22Rv1 (cell line): ENCODE results near the gene ZAR1L.
A peak's percentile ranks its signal among the peaks of the same experiment; 100 is the strongest.

Experiments used
- H3K27ac ChIP-seq: fragments of 450-650 bp; 2 replicates; pipeline ENCODE4 v1.5.1; 2017
- CTCF ChIP-seq: fragments of 450-650 bp; IDR thresholded peaks from 2 replicates; pipeline ENCODE4 v1.5.1; 2017; ENCODE audit warnings: mild to moderate bottlenecking
- ZFX ChIP-seq: fragments of 450-650 bp; IDR thresholded peaks from 2 replicates; pipeline ENCODE4 v1.6.1; 2017; ENCODE audit warnings: antibody characterized with exemption, borderline replicate concordance

Gene ZAR1L

GRCh38 chr13:32255724-32256109, 59.4 kb downstream of the ZAR1L start:
- peak overlapping the region; percentile 82 for H3K27ac ChIP-seq
- TF ChIP-seq ZFX: no peak
- TF ChIP-seq CTCF: no peak

- no peak for TF ChIP-seq ZFX
- TF ChIP-seq CTCF: no peak
- peak overlapping the region; percentile 82 for H3K27ac ChIP-seq
Measured at GRCh38 chr13:32254916-32255723, 60.0 kb downstream of the ZAR1L start.

- H3K27ac ChIP-seq: peak overlapping the region; percentile 82
- TF ChIP-seq CTCF (no peak), ZFX (no peak)
Measured at GRCh38 chr13:32254416-32254815, 60.7 kb downstream of the ZAR1L start.

- peak overlapping the region; percentile 82 for H3K27ac ChIP-seq
- TF ChIP-seq ZFX: no peak
- TF ChIP-seq CTCF: no peak
Measured at GRCh38 chr13:32253911-32254399, 61.2 kb downstream of the ZAR1L start.
